ENCODE results near the gene CARS2. TPM values are rescaled to one million over a fixed set of nuclear protein-coding genes. Genes with fewer than 3 reads are reported as not detected.

The CARS2 gene
- total and polyA plus RNA-seq, 2 donors (not counting 3 experiments of a cell fraction or from before 2014, with no cell fraction given), result 42.0 to 51.2 TPM

GRCh38 chr13:110665491-110666254 is 40.2 kb downstream of the CARS2 start:
- dilution Hi-C loops (cut with MboI; ENCODE audit: extremely low pct_ligation_motif_present, low sequenced_read_pairs) (no loop called here), intact Hi-C loops (cut with micrococcal nuclease) (no loop called here)
- H3K4me3 ChIP-seq (replicated peaks in 1 of 3; ENCODE audit: insufficient read depth in 1 of 3, low read depth in 1 of 3, low read length in 3 of 3), result no peak overlapping the region
- H3K4me2 ChIP-seq (ENCODE audit: insufficient read depth, low read length), result no peak overlapping the region
- H3K27ac ChIP-seq (ENCODE audit: insufficient read depth, low read depth, low read length), result no peak overlapping the region
- H3K4me1 ChIP-seq (ENCODE audit: control insufficient read depth, extremely low read depth, insufficient read depth, low read length), result no peaks in the 10 kb centered on the region
- H3K36me3 ChIP-seq (ENCODE audit: control insufficient read depth in 2 of 2, extremely low read depth in 1 of 2, insufficient read depth in 2 of 2, low read length in 2 of 2), result peaks cover 0 to 20% of the 10 kb centered on the region in 2 experiments
- no peak for FAIRE-seq
- H3K27me3 ChIP-seq (ENCODE audit: control insufficient read depth in 2 of 2, insufficient read depth in 2 of 2, low read length in 2 of 2), result no peaks in the 10 kb centered on the region
- no peak overlapping the region for H3K9ac ChIP-seq (replicated peaks; ENCODE audit: extremely low read depth, insufficient read depth, low read length)
- ChIA-PET CTCF (interaction anchor here (1.2 kb wide), 1 partner anchor 14 kb away, joined by 3 read pairs; no protein-coding TSS in a partner anchor), POLR2A (no interaction called here)
- no peak for TF ChIP-seq GATA2 (IDR thresholded peaks at IDR 0.05; ENCODE audit: insufficient read depth, insufficient read length, low read depth, low read length)
- TF ChIP-seq POLR2AphosphoS5 (IDR thresholded peaks at IDR 0.05; ENCODE audit: insufficient read depth, low read depth, low read length), result no peak
- TF ChIP-seq MYC (IDR thresholded peaks at IDR 0.05; ENCODE audit: low read depth, low read length), result no peak
- TF ChIP-seq EZH2 (IDR thresholded peaks at IDR 0.05; ENCODE audit: borderline replicate concordance, low read depth, low read length, severe bottlenecking), result no peak
- no peak for TF ChIP-seq JUN (IDR thresholded peaks at IDR 0.05; ENCODE audit: borderline replicate concordance, insufficient read depth, insufficient read length, low read depth)
- TF ChIP-seq MAX (IDR thresholded peaks at IDR 0.05; ENCODE audit: insufficient read depth, insufficient read length), result no peak
- no peak for TF ChIP-seq CTCF (IDR thresholded peaks at IDR 0.05; ENCODE audit: extremely low read depth in 1 of 2, insufficient read depth in 1 of 2, low read depth in 1 of 2, low read length in 2 of 2)
- no peak for TF ChIP-seq FOS (IDR thresholded peaks at IDR 0.05; ENCODE audit: borderline replicate concordance, insufficient read depth, low read length)
- no peak for TF ChIP-seq POLR2A (IDR thresholded peaks at IDR 0.05; ENCODE audit: low read depth, low read length)
- BruUV-seq (replicated peaks), result no TSS peak
- no peaks in the 10 kb centered on the region for H4K20me1 ChIP-seq (replicated peaks; ENCODE audit: control insufficient read depth, extremely low read depth, insufficient read depth, low read length)
- no peaks in the 10 kb centered on the region for H3K79me2 ChIP-seq (ENCODE audit: control insufficient read depth, insufficient read depth, low read length)
- no peaks in the 10 kb centered on the region for H3K9me3 ChIP-seq (replicated peaks; ENCODE audit: control insufficient read depth, insufficient read depth, low read length)
- no peak for DNase-seq (ENCODE audit: low read depth, low spot score)
- no peak overlapping the region for H2AFZ ChIP-seq (ENCODE audit: low read depth, low read length)
- no peaks in the 10 kb centered on the region for H3K9me1 ChIP-seq (replicated peaks; ENCODE audit: control insufficient read depth, extremely low read depth, insufficient read depth, low read length)
